ENCODE measurements around the gene SSBP4.

The SSBP4 gene

GRCh38 chr19:18428787-18429674 lies 9.8 kb downstream of the SSBP4 start (continued):
- TF ChIP-seq ZNF19 (tag by site-specific recombination; IDR thresholded peaks at IDR 0.05; ENCODE audit: low read depth) (no peak), ZBTB1 (tag by site-specific recombination; IDR thresholded peaks at IDR 0.05) (no peak), ZNF155 (tag by site-specific recombination; IDR thresholded peaks at IDR 0.05) (no peak), ZNF571 (tag by site-specific recombination; IDR thresholded peaks at IDR 0.05) (no peak), TCF7L2 (IDR thresholded peaks at IDR 0.05; ENCODE audit: borderline replicate concordance, low read depth, low read length) (no peak), ZNF585B (tag by site-specific recombination; IDR thresholded peaks at IDR 0.05) (no peak), ZNF404 (tag by site-specific recombination; IDR thresholded peaks at IDR 0.05) (no peak), ZNF148 (tag by site-specific recombination; IDR thresholded peaks at IDR 0.05; ENCODE audit: borderline replicate concordance) (no peak), KLF10 (tag by site-specific recombination; IDR thresholded peaks at IDR 0.05) (peak; percentile 97), ZNF366 (tag by site-specific recombination; conservative IDR thresholded peaks at IDR 0.05) (no peak), KLF8 (tag by site-specific recombination; IDR thresholded peaks at IDR 0.05) (peak; percentile 83), ZNF785 (tag by site-specific recombination; IDR thresholded peaks at IDR 0.05) (no peak), ZNF184 (tag by site-specific recombination; IDR thresholded peaks at IDR 0.05) (no peak), ZNF221 (tag by site-specific recombination; IDR thresholded peaks at IDR 0.05; ENCODE audit: borderline replicate concordance) (no peak), ZNF596 (tag by site-specific recombination; IDR thresholded peaks at IDR 0.05) (peak; percentile 84), ZNF132 (tag by site-specific recombination; IDR thresholded peaks at IDR 0.05; ENCODE audit: borderline replicate concordance) (no peak), MYNN (tag by site-specific recombination; IDR thresholded peaks at IDR 0.05; ENCODE audit: borderline replicate concordance) (peak; percentile 98), ZNF645 (tag by site-specific recombination; IDR thresholded peaks at IDR 0.05) (no peak), ZNF561 (tag by site-specific recombination; IDR thresholded peaks at IDR 0.05; ENCODE audit: borderline replicate concordance) (peak; percentile 93), ZNF704 (tag by site-specific recombination; IDR thresholded peaks at IDR 0.05) (no peak), PATZ1 (tag by site-specific recombination; IDR thresholded peaks at IDR 0.05) (peak; percentile 99), ZNF747 (tag by site-specific recombination; IDR thresholded peaks at IDR 0.05) (no peak), ZBTB11 (tag by site-specific recombination; conservative IDR thresholded peaks at IDR 0.05; ENCODE audit: low read depth) (no peak), PRDM6 (tag by site-specific recombination; IDR thresholded peaks at IDR 0.05) (no peak), ZNF629 (tag by site-specific recombination; IDR thresholded peaks at IDR 0.05) (peak; percentile 81), ZNF248 (tag by site-specific recombination; IDR thresholded peaks at IDR 0.05) (no peak), ZNF416 (tag by site-specific recombination; IDR thresholded peaks at IDR 0.05) (no peak), ZNF658 (tag by site-specific recombination; IDR thresholded peaks at IDR 0.05) (no peak)
